Testis (tissue), 2 donors: Measurements from ENCODE around the gene DNAJC17.

ENCODE experiments used
- POLR2A ChIP-seq: fragments of 450-650 bp; IDR thresholded peaks from one replicate; pipeline ENCODE4 v1.6.1; 2017; ENCODE audit warnings: antibody characterized with exemption, mild to moderate bottlenecking, moderate library complexity
- TF ChIP-seq, protein P1 (sequence below), 3 experiments: fragments of 450-650 bp in 2 of 3; fragments of 200-600 bp in 1 of 3; sonication (generic) in 1 of 3; IDR thresholded peaks; one replicate each; pipeline ENCODE4 v1.5.1; 2016 to 2019; ENCODE audit warnings: antibody characterized with exemption in 3 of 3, mild to moderate bottlenecking in 2 of 3, moderate library complexity in 1 of 3

DNA sequence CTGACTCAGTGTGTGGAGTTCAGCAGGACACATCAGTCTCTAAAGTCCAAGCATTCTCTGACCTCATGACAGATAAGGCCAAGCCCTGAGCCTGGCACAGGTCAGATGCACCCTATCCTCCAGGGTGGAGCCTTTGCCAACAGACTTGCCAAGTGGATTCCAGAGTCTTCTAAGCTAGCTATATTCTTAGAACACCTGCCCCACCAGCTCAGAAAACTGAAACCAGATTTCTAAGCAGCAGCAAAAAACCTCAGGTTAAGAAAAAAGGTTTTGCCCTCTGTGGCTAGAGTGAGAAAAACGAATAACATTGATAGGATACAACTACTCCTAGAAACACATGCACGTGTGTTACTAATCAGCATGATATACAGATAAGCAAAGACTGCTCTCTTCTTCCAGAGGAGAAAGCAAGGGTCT is 63.8 kb downstream of the DNAJC17 start:
- TF ChIP-seq, protein P1, sequence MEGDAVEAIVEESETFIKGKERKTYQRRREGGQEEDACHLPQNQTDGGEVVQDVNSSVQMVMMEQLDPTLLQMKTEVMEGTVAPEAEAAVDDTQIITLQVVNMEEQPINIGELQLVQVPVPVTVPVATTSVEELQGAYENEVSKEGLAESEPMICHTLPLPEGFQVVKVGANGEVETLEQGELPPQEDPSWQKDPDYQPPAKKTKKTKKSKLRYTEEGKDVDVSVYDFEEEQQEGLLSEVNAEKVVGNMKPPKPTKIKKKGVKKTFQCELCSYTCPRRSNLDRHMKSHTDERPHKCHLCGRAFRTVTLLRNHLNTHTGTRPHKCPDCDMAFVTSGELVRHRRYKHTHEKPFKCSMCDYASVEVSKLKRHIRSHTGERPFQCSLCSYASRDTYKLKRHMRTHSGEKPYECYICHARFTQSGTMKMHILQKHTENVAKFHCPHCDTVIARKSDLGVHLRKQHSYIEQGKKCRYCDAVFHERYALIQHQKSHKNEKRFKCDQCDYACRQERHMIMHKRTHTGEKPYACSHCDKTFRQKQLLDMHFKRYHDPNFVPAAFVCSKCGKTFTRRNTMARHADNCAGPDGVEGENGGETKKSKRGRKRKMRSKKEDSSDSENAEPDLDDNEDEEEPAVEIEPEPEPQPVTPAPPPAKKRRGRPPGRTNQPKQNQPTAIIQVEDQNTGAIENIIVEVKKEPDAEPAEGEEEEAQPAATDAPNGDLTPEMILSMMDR (IDR thresholded peaks at IDR 0.05), result no peak
- no peak for TF ChIP-seq POLR2A
